Breast epithelium (tissue), 4 donors: ENCODE data around the gene RORB. TPM values are rescaled to one million over a fixed set of nuclear protein-coding genes. Genes with fewer than 3 reads are reported as not detected.

ENCODE experiments used
- DNase-seq, 2 donors: peaks; one replicate each; pipeline ENCODE4 v3.0.0-alpha.2; 2019; ENCODE audit warnings: low spot score in 2 of 2
- H3K27ac ChIP-seq, 2 donors: fragments of 200-600 bp; sonication (generic) in 1 of 2; one replicate each; pipeline ENCODE4 v1.5.1; 2016 to 2019; ENCODE audit warnings: mild to moderate bottlenecking in 1 of 2
- H3K27me3 ChIP-seq, 2 donors: fragments of 200-600 bp; sonication (generic) in 1 of 2; one replicate each; pipeline versions ENCODE4 v1.5.1 to v1.6.0; 2017 to 2019; ENCODE audit warnings: control low read depth in 1 of 2, mild to moderate bottlenecking in 1 of 2
- H3K36me3 ChIP-seq: fragments of 200-600 bp; one replicate; pipeline ENCODE4 v1.5.1; 2019
- H3K4me1 ChIP-seq, 2 donors: fragments of 200-600 bp; sonication (generic); one replicate each; pipeline ENCODE4 v1.5.1; 2016 to 2019; ENCODE audit warnings: control low read depth in 1 of 2
- H3K4me3 ChIP-seq, 3 donors: fragments of 200-600 bp; sonication (generic); 1 replicate in 2 of 3; 2 replicates in 1 of 3; pipeline ENCODE4 v1.5.1; 2016 to 2019; ENCODE audit warnings: mild to moderate bottlenecking in 3 of 3, moderate library complexity in 2 of 3
- H3K9me3 ChIP-seq, 2 donors: fragments of 200-600 bp; sonication (generic) in 1 of 2; one replicate each; pipeline ENCODE4 v1.5.1; 2016 to 2019; ENCODE audit warnings: control low read depth in 1 of 2
- CTCF ChIP-seq, 3 donors: fragments of 450-650 bp; IDR thresholded peaks; one replicate each; pipeline ENCODE4 v1.5.1; 2016 to 2017; ENCODE audit warnings: antibody characterized with exemption in 3 of 3, mild to moderate bottlenecking in 3 of 3, moderate library complexity in 3 of 3
- POLR2A ChIP-seq: fragments of 450-650 bp; IDR thresholded peaks from one replicate; pipeline ENCODE4 v1.6.1; 2016; ENCODE audit warnings: antibody characterized with exemption, mild to moderate bottlenecking, moderate library complexity
- POLR2AphosphoS5 ChIP-seq, 3 donors: sonication (generic); formaldehyde crosslinking; IDR thresholded peaks; one replicate each; pipeline ENCODE4 v1.6.1; 2017; ENCODE audit warnings: antibody characterized with exemption in 3 of 3
- intact Hi-C: fragments of 100-400 bp; cut with DNase I; formaldehyde crosslinking; loops from one replicate; pipeline ENCODE4 v1.15.1; 2023; ENCODE audit warnings: low total_unique reads
- total RNA-seq, 3 donors: library from RNA; depleted of rRNA; stranded (reverse); fragments of >200 nt; gene quantifications; one replicate each; pipeline ENCODE4 v1.1.0, GENCODE V29; 2016

RORB gene
- 1 to 10 TPM in 2 of 3 donors, under 1 TPM in 1; 0.33 to 3.7 (median 1.0) TPM for total RNA-seq

- Histone ChIP-seq H3K9me3 (no peaks in the 10 kb centered on the region), H3K4me1 (no peaks in the 10 kb centered on the region), H3K36me3 (no peaks in the 10 kb centered on the region), H3K27ac (no peak within 1 kb of the TSS), H3K4me3 (peak within 1 kb of the TSS; percentile 52 to 74 (median 58)), H3K27me3 (peaks cover 0 to 32% of the 10 kb centered on the region in 2 donors)
- intact Hi-C loops, result no loop called here
- DNase-seq, result no peak
- TF ChIP-seq POLR2AphosphoS5 (IDR thresholded peaks at IDR 0.05), result no peak
- TF ChIP-seq POLR2A, result no peak
- no peak for TF ChIP-seq CTCF (IDR thresholded peaks at IDR 0.05)
Observed at GRCh38 chr9:74496819-74497747, at the start of gene RORB. Gene RORB (plus strand): TSS chr9:74497335. CDS start chr9:74497977, 642 bp downstream.

GRCh38 chr9:74447451-74448193, 49.5 kb upstream of the RORB start:
- Histone ChIP-seq H3K27me3 (no peaks in the 10 kb centered on the region), H3K4me3 (no peak overlapping the region), H3K4me1 (no peaks in the 10 kb centered on the region), H3K36me3 (no peaks in the 10 kb centered on the region), H3K27ac (no peak overlapping the region), H3K9me3 (no peaks in the 10 kb centered on the region)
- intact Hi-C loops, result no loop called here
- DNase-seq, result no peak
- no peak for TF ChIP-seq POLR2A
- TF ChIP-seq POLR2AphosphoS5 (IDR thresholded peaks at IDR 0.05), result no peak
- no peak for TF ChIP-seq CTCF (IDR thresholded peaks at IDR 0.05)

GRCh38 chr9:74449060-74449459, 48.1 kb upstream of the RORB start:
- intact Hi-C loops, result no loop called here
- Histone ChIP-seq H3K27me3 (no peaks in the 10 kb centered on the region), H3K36me3 (no peaks in the 10 kb centered on the region), H3K4me1 (no peaks in the 10 kb centered on the region), H3K4me3 (no peak overlapping the region), H3K9me3 (no peaks in the 10 kb centered on the region), H3K27ac (no peak overlapping the region)
- DNase-seq, result no peak
- TF ChIP-seq POLR2A, result no peak
- TF ChIP-seq POLR2AphosphoS5 (IDR thresholded peaks at IDR 0.05), result no peak
- TF ChIP-seq CTCF (IDR thresholded peaks at IDR 0.05), result no peak

- Histone ChIP-seq H3K9me3 (no peaks in the 10 kb centered on the region), H3K27me3 (no peaks in the 10 kb centered on the region), H3K4me1 (no peaks in the 10 kb centered on the region), H3K4me3 (no peak overlapping the region), H3K27ac (no peak overlapping the region), H3K36me3 (no peaks in the 10 kb centered on the region)
- DNase-seq, result no peak
- intact Hi-C loops, result no loop called here
- TF ChIP-seq CTCF (IDR thresholded peaks at IDR 0.05), result no peak
- no peak for TF ChIP-seq POLR2AphosphoS5 (IDR thresholded peaks at IDR 0.05)
- TF ChIP-seq POLR2A, result no peak
Observed at GRCh38 chr9:74458832-74459231, 38.3 kb upstream of the RORB start.

GRCh38 chr9:74463825-74464224, 33.3 kb upstream of the RORB start:
- no peak for TF ChIP-seq POLR2A
- no peak for TF ChIP-seq POLR2AphosphoS5 (IDR thresholded peaks at IDR 0.05)
- TF ChIP-seq CTCF (IDR thresholded peaks at IDR 0.05), result no peak
- H3K27ac ChIP-seq, result no peak overlapping the region

More at GRCh38 chr9:74463825-74464224, 33.3 kb upstream of the RORB start:
- no peak for DNase-seq
- H3K4me3 ChIP-seq, result no peak overlapping the region
- no peaks in the 10 kb centered on the region for H3K9me3 ChIP-seq
- H3K27me3 ChIP-seq, result no peaks in the 10 kb centered on the region
- intact Hi-C loops, result no loop called here
- no peaks in the 10 kb centered on the region for H3K4me1 ChIP-seq
- no peaks in the 10 kb centered on the region for H3K36me3 ChIP-seq
